Hypothalamus (tissue), 51 donors: ENCODE results near the gene ZNF761.
"Not testable (repeated sequence)": the region's sequence is repeated elsewhere in the genome, so short reads cannot be mapped to it uniquely, and the experiment has no call there.

Experiments
- DNase-seq, 51 donors: peaks; one replicate each; lab custom pipeline; 2025; lab: John Stamatoyannopoulos, UW

The ZNF761 gene

GRCh38 chr19:53431399-53432087, at the start of gene ZNF761:
Gene ZNF761 (plus strand): TSS chr19:53431984. CDS start chr19:53447269, 15,285 bp downstream.
- DNase-seq = peak; percentile 37 to 95 (median 87)

- no peak for DNase-seq
Observed at GRCh38 chr19:53388168-53388567, 43.6 kb upstream of the ZNF761 start.

- no peak for DNase-seq
Observed at GRCh38 chr19:53388904-53389303, 42.9 kb upstream of the ZNF761 start.

GRCh38 chr19:53389571-53389970, 42.2 kb upstream of the ZNF761 start:
- no peak for DNase-seq

GRCh38 chr19:53389978-53390377, 41.8 kb upstream of the ZNF761 start:
- DNase-seq = peak in 17 of 51 donors; percentile 0 to 34 (median 3)

- DNase-seq = peak in 25 of 51 donors; percentile 5 to 72 (median 26)
Observed at GRCh38 chr19:53394522-53394973, 37.2 kb upstream of the ZNF761 start.

GRCh38 chr19:53394974-53395839, 36.6 kb upstream of the ZNF761 start, which contains the start of gene ZNF765:
Gene ZNF765 (plus strand): TSS chr19:53395149. CDS start chr19:53398016, 2,867 bp downstream.
- peak; percentile 16 to 95 (median 86) for DNase-seq

GRCh38 chr19:53395840-53396524, 35.8 kb upstream of the ZNF761 start:
- DNase-seq = not testable (repeated sequence)

GRCh38 chr19:53396525-53396868, 35.3 kb upstream of the ZNF761 start:
- DNase-seq = no peak

GRCh38 chr19:53397918-53398317, 33.9 kb upstream of the ZNF761 start:
- DNase-seq = not testable (repeated sequence)

GRCh38 chr19:53409505-53410204, 22.1 kb upstream of the ZNF761 start:
- DNase-seq = no peak

GRCh38 chr19:53420520-53421315, 11.1 kb upstream of the ZNF761 start:
- not testable (repeated sequence) for DNase-seq

- no peak for DNase-seq
Observed at GRCh38 chr19:53422551-53422950, 9.2 kb upstream of the ZNF761 start.

- peak in 7 of 51 donors; percentile 0 to 11 (median 4) for DNase-seq
Observed at GRCh38 chr19:53423074-53423473, 8.7 kb upstream of the ZNF761 start.

- DNase-seq = peak in 5 of 51 donors; percentile 0 to 25 (median 2)
Observed at GRCh38 chr19:53423680-53424079, 8.1 kb upstream of the ZNF761 start.

GRCh38 chr19:53424968-53425597, 6.7 kb upstream of the ZNF761 start:
- DNase-seq = peak in 47 of 51 donors; percentile 1 to 80 (median 55)

- peak in 13 of 51 donors; percentile 2 to 46 (median 19) for DNase-seq
Observed at GRCh38 chr19:53432088-53432661, 391 bp downstream of the ZNF761 start.

GRCh38 chr19:53443809-53444208, 12.0 kb downstream of the ZNF761 start:
- DNase-seq = not testable (repeated sequence)
